SK-N-SH (cell line): ENCODE measurements around the gene MAP4K5. TPM values are rescaled to one million over a fixed set of nuclear protein-coding genes. Genes with fewer than 3 reads are reported as not detected.

Experiments used
- CTCF ChIA-PET: fragments of 300-600, 350-600 bp; formaldehyde crosslinking; extraction: SDS; loops from one replicate; lab custom pipeline; 2021; lab: Yijun Ruan, JAX
- POLR2A ChIA-PET: fragments of 350-600 bp; sonication (Branson Sonifier 250); formaldehyde crosslinking; extraction: SDS; loops from one replicate; lab custom pipeline; 2020; ENCODE audit warnings: antibody characterized with exemption, inconsistent platforms; lab: Yijun Ruan, JAX
- DNase-seq: peaks from one replicate; pipeline ENCODE4 v3.0.0; 2012
- H2AFZ ChIP-seq: fragments of 200-600 bp; sonication (generic); 2 replicates; pipeline ENCODE4 v1.8.1; 2016; ENCODE audit warnings: antibody characterized with exemption, mild to moderate bottlenecking, low read depth
- H3F3A ChIP-seq: fragments of 200-600 bp; sonication (generic); replicated peaks from 2 replicates; pipeline ENCODE3; 2016; ENCODE audit warnings: antibody characterized with exemption, mild to moderate bottlenecking; ENCODE audit not compliant: insufficient read depth
- H3K27ac ChIP-seq, 2 experiments: fragments of 200-500 bp in 1 of 2; fragments of 200-600 bp in 1 of 2; sonication (Bioruptor generic) in 1 of 2; sonication (generic), shearing (Covaris generic) in 1 of 2; 2 replicates each; pipeline versions ENCODE4 v1.5.1 to v1.6.1; 2014 to 2016; ENCODE audit warnings: low read depth in 2 of 2, inconsistent platforms in 1 of 2, low read length in 1 of 2, mild to moderate bottlenecking in 1 of 2, mixed read lengths in 1 of 2
- H3K27me3 ChIP-seq: fragments of 200-600 bp; sonication (generic), shearing (Covaris generic); 2 replicates; pipeline ENCODE4 v1.6.1; 2016; ENCODE audit warnings: mixed run types; ENCODE audit not compliant: insufficient read depth
- H3K36me3 ChIP-seq, 2 experiments: fragments of 200-500 bp in 1 of 2; fragments of 200-600 bp in 1 of 2; sonication (Bioruptor generic) in 1 of 2; sonication (generic) in 1 of 2; replicated peaks in 1 of 2; 2 replicates each; pipeline versions ENCODE3 to v1.5.1; 2014 to 2016; ENCODE audit warnings: low read length in 1 of 2, mild to moderate bottlenecking in 1 of 2; ENCODE audit not compliant: insufficient read depth in 2 of 2, control insufficient read depth in 1 of 2
- H3K4me1 ChIP-seq, 2 experiments: fragments of 200-500 bp in 1 of 2; fragments of 200-600 bp in 1 of 2; sonication (Bioruptor generic) in 1 of 2; sonication (generic), shearing (Covaris generic) in 1 of 2; 2 replicates each; pipeline versions ENCODE4 v1.5.1 to v1.6.1; 2014 to 2016; ENCODE audit warnings: low read depth in 1 of 2, low read length in 1 of 2, mixed run types in 1 of 2; ENCODE audit not compliant: insufficient read depth in 2 of 2, control insufficient read depth in 1 of 2
- H3K4me2 ChIP-seq: fragments of 200-600 bp; sonication (generic), shearing (Covaris generic); 2 replicates; pipeline ENCODE4 v1.6.1; 2017; ENCODE audit warnings: mixed run types
- H3K4me3 ChIP-seq, 2 experiments: fragments of 200-500 bp in 1 of 2; fragments of 200-600 bp in 1 of 2; sonication (Bioruptor generic) in 1 of 2; sonication (generic), shearing (Covaris generic) in 1 of 2; 2 replicates each; pipeline versions ENCODE4 v1.5.1 to v1.8.1; 2014 to 2016; ENCODE audit warnings: low read depth in 2 of 2, inconsistent platforms in 1 of 2, low read length in 1 of 2, mild to moderate bottlenecking in 1 of 2, mixed read lengths in 1 of 2, moderate library complexity in 1 of 2
- H3K79me2 ChIP-seq: fragments of 200-600 bp; sonication (generic); 2 replicates; pipeline ENCODE4 v1.8.1; 2017; ENCODE audit warnings: mild to moderate bottlenecking; ENCODE audit not compliant: insufficient read depth
- H3K9ac ChIP-seq: fragments of 200-600 bp; sonication (generic); 2 replicates; pipeline ENCODE4 v1.6.1; 2017; ENCODE audit warnings: mixed run types
- H3K9me2 ChIP-seq: fragments of 200-600 bp; sonication (generic); 2 replicates; pipeline ENCODE4 v1.6.1; 2017; ENCODE audit warnings: mixed run types
- H3K9me3 ChIP-seq: fragments of 200-600 bp; sonication (generic); 2 replicates; pipeline ENCODE4 v1.6.1; 2017; ENCODE audit warnings: mixed run types, mild to moderate bottlenecking, moderate library complexity
- H4K20me1 ChIP-seq: fragments of 200-600 bp; sonication (generic); 2 replicates; pipeline ENCODE4 v1.6.1; 2017; ENCODE audit warnings: mild to moderate bottlenecking, mixed run types; ENCODE audit not compliant: insufficient read depth
- CHD2 ChIP-seq: fragments of 150-350 bp; IDR thresholded peaks from 2 replicates; pipeline ENCODE4 v1.6.1; 2018; ENCODE audit warnings: low read length; ENCODE audit not compliant: partially characterized antibody
- EZH2phosphoT487 ChIP-seq: fragments of 200-600 bp; sonication (generic); IDR thresholded peaks from 2 replicates; pipeline ENCODE4 v1.6.1; 2017; ENCODE audit warnings: low read depth, mixed run types, mild to moderate bottlenecking, antibody characterized with exemption, moderate library complexity, borderline replicate concordance
- FOSL2 ChIP-seq: IDR thresholded peaks from 2 replicates; pipeline ENCODE4 v1.4.0; 2012; ENCODE audit warnings: low read depth, mild to moderate bottlenecking, moderate library complexity, borderline replicate concordance
- FOXM1 ChIP-seq: IDR thresholded peaks from 2 replicates; pipeline ENCODE4 v1.4.0; 2012; ENCODE audit warnings: low read depth, mild to moderate bottlenecking
- GABPA ChIP-seq: IDR thresholded peaks from 2 replicates; pipeline ENCODE4 v1.4.0; 2012; ENCODE audit warnings: low read depth, mild to moderate bottlenecking
- GATA2 ChIP-seq: sonication (generic); formaldehyde crosslinking; IDR thresholded peaks from 2 replicates; pipeline ENCODE4 v1.5.0; 2020; ENCODE audit warnings: mild to moderate bottlenecking, missing genetic modification reagents
- JUND ChIP-seq: IDR thresholded peaks from 2 replicates; pipeline ENCODE4 v1.4.0; 2012
- MEF2A ChIP-seq: IDR thresholded peaks from 2 replicates; pipeline ENCODE4 v1.4.0; 2012; ENCODE audit warnings: low read depth, borderline replicate concordance
- MXI1 ChIP-seq: IDR thresholded peaks from 2 replicates; pipeline ENCODE4 v1.6.1; 2012; ENCODE audit warnings: mild to moderate bottlenecking, low read depth, low read length, improper control_type of control experiment
- NFIC ChIP-seq: IDR thresholded peaks from 2 replicates; pipeline ENCODE4 v1.4.0; 2012; ENCODE audit warnings: borderline replicate concordance
- NRF1 ChIP-seq: IDR thresholded peaks from 2 replicates; pipeline ENCODE4 v1.6.1; 2012; ENCODE audit warnings: low read depth, mild to moderate bottlenecking, low read length
- POLR2AphosphoS5 ChIP-seq: IDR thresholded peaks from 2 replicates; pipeline ENCODE4 v1.6.1; 2012; ENCODE audit warnings: low read depth, low read length
- RAD21 ChIP-seq: IDR thresholded peaks from 2 replicates; pipeline ENCODE4 v1.6.1; 2012; ENCODE audit warnings: mild to moderate bottlenecking, low read length
- RCOR1 ChIP-seq: fragments of 150-350 bp; IDR thresholded peaks from 2 replicates; pipeline ENCODE4 v1.6.1; 2017; ENCODE audit warnings: antibody characterized with exemption, low read length
- RFX5 ChIP-seq: IDR thresholded peaks from 2 replicates; pipeline ENCODE4 v1.6.1; 2012; ENCODE audit warnings: mild to moderate bottlenecking, improper control_type of control experiment, low read length
- SIN3A ChIP-seq: IDR thresholded peaks from 2 replicates; pipeline ENCODE4 v1.6.1; 2012; ENCODE audit warnings: low read depth, mild to moderate bottlenecking, low read length, moderate library complexity, borderline replicate concordance
- TCF12 ChIP-seq: IDR thresholded peaks from 2 replicates; pipeline ENCODE4 v1.4.0; 2012
- YY1 ChIP-seq: IDR thresholded peaks from 2 replicates; pipeline ENCODE4 v1.4.0; 2012; ENCODE audit warnings: low read depth, mild to moderate bottlenecking
- WGBS: methylation state at CpG from one replicate; pipeline ENCODE4 v1.1.6; 2017; ENCODE audit warnings: low lambda C conversion rate; 5-methylcytosine and 5-hydroxymethylcytosine counted together
- polyA plus RNA-seq, 3 experiments: library from polyadenylated mRNA; depleted of rRNA; stranded (reverse); fragments of >200 nt; gene quantifications; 2 replicates each; pipeline ENCODE4 v1.2.3, GENCODE V29; 2012
- TF ChIP-seq, protein P1 (sequence below): IDR thresholded peaks from 2 replicates; pipeline ENCODE4; 2012
- TF ChIP-seq, protein P2 (sequence below): IDR thresholded peaks from 2 replicates; pipeline ENCODE4 v1.4.0; 2012; ENCODE audit warnings: low read depth, borderline replicate concordance
- TF ChIP-seq, protein P3 (sequence below): fragments of 150-350 bp; IDR thresholded peaks from 2 replicates; pipeline ENCODE4 v1.6.1; 2016; ENCODE audit warnings: mild to moderate bottlenecking, low read depth, low read length
- TF ChIP-seq, protein P4 (sequence below): fragments of 200-600 bp; sonication (generic); IDR thresholded peaks from 2 replicates; pipeline ENCODE4 v1.6.1; 2017; ENCODE audit warnings: antibody characterized with exemption, mild to moderate bottlenecking, moderate library complexity
- TF ChIP-seq, protein P5 (sequence below): fragments of 150-350 bp; IDR thresholded peaks from 2 replicates; pipeline ENCODE4 v1.6.1; 2017; ENCODE audit warnings: antibody characterized with exemption, low read length, low read depth, borderline replicate concordance
- TF ChIP-seq, protein P6 (sequence below): IDR thresholded peaks from 2 replicates; pipeline ENCODE4 v1.4.0; 2012; ENCODE audit warnings: low read depth

MAP4K5 gene
- polyA plus RNA-seq, 1 of the 3 experiments (the other 2 are of a cell fraction), result 31.8 TPM

DNA sequence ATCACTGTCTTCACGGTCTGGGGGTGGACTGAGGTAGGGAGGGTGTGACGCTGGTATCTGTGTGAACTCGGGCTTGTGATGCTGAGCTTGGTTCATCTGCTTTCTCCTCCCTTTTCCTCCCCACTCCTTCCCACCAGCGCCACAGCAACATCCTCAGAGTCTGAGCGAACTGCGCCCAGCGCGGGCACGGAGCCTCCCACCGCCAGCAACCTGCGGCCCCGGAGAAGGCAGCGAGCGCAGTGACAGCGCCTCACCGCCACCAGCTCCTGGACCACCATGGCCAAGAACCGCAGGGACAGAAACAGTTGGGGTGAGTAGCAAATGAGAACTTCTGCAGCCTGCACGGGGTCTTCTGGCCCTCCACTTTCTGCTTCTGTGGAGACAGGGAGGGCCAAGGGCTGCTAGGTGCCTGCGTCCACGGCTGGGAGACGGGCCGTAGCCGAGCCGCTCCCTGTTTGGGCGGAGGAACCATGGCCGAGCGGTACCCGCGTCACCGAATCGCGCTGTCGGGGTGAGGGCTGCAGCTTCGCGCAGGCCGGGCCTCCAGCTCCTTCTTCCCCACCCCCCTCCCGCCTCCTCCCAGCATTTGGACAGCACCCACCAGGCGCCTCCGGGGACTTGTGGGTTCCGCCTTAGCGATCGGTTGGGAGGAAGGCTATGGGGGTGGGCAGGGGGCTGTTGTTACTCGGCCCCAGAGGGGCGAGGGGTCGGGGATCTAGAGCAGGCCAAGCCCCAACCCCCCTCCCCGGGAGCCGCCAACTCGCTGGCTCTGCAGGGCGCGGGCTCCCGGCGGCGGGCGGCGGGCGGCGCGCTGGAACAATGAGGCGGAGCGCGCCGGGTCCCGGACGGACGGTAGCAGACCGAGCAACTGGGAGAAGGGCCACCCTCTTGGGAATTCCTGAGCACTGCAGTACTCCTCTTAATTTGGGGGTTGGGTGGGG is 27.9 kb upstream of the MAP4K5 start, which contains the start of gene ATL1:
Gene ATL1, plus strand, starts transcription at position 156 of the 941 bp plus-strand sequence. Its CDS starts 121 bp downstream, at position 277.
- Histone ChIP-seq H3F3A (peaks cover 15% of the 10 kb centered on the region), H3K36me3 (no peaks in the 10 kb centered on the region), H3K9ac (peak within 1 kb of the TSS; percentile 77), H2AFZ (peak within 1 kb of the TSS; percentile 73), H3K27me3 (no peaks in the 10 kb centered on the region), H4K20me1 (no peaks in the 10 kb centered on the region), H3K9me3 (no peaks in the 10 kb centered on the region), H3K9me2 (no peaks in the 10 kb centered on the region), H3K27ac (peak within 1 kb of the TSS; percentile 81 to 95), H3K4me1 (peaks cover 2 to 12% of the 10 kb centered on the region in 2 experiments; a peak in 2 of 4 replicates), H3K4me2 (peak within 1 kb of the TSS; percentile 93), H3K4me3 (peak within 1 kb of the TSS; percentile 81 to 87), H3K79me2 (peaks cover 28% of the 10 kb centered on the region)
- peak; percentile 88 for DNase-seq
- CTCF ChIA-PET, result interaction anchor here (0.9 to 1.7 kb wide), 13 partner anchors 10 to 695 kb away, joined by 3 to 10 read pairs (median 4); partner anchors contain the start of gene MAP4K5
- POLR2A ChIA-PET, result interaction anchor here (0.6 to 1.6 kb wide), 21 partner anchors 9 to 444 kb away, joined by 3 to 9 read pairs (median 3); partner anchors contain the start of genes CDKL1, DMAC2L, L2HGDH and MAP4K5
- WGBS, result 4% methylated on average over 18 of the region's 66 CpGs
- TF ChIP-seq, protein P1, sequence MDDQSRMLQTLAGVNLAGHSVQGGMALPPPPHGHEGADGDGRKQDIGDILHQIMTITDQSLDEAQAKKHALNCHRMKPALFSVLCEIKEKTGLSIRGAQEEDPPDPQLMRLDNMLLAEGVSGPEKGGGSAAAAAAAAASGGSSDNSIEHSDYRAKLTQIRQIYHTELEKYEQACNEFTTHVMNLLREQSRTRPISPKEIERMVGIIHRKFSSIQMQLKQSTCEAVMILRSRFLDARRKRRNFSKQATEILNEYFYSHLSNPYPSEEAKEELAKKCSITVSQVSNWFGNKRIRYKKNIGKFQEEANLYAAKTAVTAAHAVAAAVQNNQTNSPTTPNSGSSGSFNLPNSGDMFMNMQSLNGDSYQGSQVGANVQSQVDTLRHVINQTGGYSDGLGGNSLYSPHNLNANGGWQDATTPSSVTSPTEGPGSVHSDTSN, result no peak; the same call in 1 of the 2 replicates
- TF ChIP-seq FOXM1 (peak; percentile 68; the same call in 1 of the 2 replicates), RFX5 (peak; percentile 42; the same call in 1 of the 2 replicates), GABPA (no peak), RCOR1 (no peak), NRF1 (no peak), MXI1 (peak; percentile 76), POLR2AphosphoS5 (peak; percentile 37; the same call in 1 of the 2 replicates), EZH2phosphoT487 (no peak), GATA2 (CRISPR knock-in tag) (peak; percentile 36), TCF12 (0 out of 2 replicates have a peak, but pooled peaks have one; percentile 21), YY1 (peak; percentile 60; the same call in 1 of the 2 replicates), SIN3A (peak; percentile 87), MEF2A (no peak), CHD2 (peak; percentile 31), NFIC (no peak), FOSL2 (no peak), JUND (no peak), RAD21 (peak; percentile 23; the same call in 1 of the 2 replicates)
- TF ChIP-seq, protein P2, sequence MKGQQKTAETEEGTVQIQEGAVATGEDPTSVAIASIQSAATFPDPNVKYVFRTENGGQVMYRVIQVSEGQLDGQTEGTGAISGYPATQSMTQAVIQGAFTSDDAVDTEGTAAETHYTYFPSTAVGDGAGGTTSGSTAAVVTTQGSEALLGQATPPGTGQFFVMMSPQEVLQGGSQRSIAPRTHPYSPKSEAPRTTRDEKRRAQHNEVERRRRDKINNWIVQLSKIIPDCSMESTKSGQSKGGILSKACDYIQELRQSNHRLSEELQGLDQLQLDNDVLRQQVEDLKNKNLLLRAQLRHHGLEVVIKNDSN, result 0 out of 2 replicates have a peak, but pooled peaks have one; percentile 10
- TF ChIP-seq, protein P3, sequence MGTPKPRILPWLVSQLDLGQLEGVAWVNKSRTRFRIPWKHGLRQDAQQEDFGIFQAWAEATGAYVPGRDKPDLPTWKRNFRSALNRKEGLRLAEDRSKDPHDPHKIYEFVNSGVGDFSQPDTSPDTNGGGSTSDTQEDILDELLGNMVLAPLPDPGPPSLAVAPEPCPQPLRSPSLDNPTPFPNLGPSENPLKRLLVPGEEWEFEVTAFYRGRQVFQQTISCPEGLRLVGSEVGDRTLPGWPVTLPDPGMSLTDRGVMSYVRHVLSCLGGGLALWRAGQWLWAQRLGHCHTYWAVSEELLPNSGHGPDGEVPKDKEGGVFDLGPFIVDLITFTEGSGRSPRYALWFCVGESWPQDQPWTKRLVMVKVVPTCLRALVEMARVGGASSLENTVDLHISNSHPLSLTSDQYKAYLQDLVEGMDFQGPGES, result no peak
- TF ChIP-seq, protein P4, sequence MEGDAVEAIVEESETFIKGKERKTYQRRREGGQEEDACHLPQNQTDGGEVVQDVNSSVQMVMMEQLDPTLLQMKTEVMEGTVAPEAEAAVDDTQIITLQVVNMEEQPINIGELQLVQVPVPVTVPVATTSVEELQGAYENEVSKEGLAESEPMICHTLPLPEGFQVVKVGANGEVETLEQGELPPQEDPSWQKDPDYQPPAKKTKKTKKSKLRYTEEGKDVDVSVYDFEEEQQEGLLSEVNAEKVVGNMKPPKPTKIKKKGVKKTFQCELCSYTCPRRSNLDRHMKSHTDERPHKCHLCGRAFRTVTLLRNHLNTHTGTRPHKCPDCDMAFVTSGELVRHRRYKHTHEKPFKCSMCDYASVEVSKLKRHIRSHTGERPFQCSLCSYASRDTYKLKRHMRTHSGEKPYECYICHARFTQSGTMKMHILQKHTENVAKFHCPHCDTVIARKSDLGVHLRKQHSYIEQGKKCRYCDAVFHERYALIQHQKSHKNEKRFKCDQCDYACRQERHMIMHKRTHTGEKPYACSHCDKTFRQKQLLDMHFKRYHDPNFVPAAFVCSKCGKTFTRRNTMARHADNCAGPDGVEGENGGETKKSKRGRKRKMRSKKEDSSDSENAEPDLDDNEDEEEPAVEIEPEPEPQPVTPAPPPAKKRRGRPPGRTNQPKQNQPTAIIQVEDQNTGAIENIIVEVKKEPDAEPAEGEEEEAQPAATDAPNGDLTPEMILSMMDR, result no peak
- TF ChIP-seq, protein P5, sequence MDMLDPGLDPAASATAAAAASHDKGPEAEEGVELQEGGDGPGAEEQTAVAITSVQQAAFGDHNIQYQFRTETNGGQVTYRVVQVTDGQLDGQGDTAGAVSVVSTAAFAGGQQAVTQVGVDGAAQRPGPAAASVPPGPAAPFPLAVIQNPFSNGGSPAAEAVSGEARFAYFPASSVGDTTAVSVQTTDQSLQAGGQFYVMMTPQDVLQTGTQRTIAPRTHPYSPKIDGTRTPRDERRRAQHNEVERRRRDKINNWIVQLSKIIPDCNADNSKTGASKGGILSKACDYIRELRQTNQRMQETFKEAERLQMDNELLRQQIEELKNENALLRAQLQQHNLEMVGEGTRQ, result no peak
- TF ChIP-seq, protein P6, sequence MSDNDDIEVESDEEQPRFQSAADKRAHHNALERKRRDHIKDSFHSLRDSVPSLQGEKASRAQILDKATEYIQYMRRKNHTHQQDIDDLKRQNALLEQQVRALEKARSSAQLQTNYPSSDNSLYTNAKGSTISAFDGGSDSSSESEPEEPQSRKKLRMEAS, result peak; percentile 53
